HepG2 (cell line): Measurements from ENCODE around the gene GBA2. TPM values are rescaled to one million over a fixed set of nuclear protein-coding genes. Genes with fewer than 3 reads are reported as not detected.

Experiments used
- ATAC-seq: fragments of 200-7000 bp; cut with Tn5 transposase; 3 replicates; pipeline ENCODE4 v1.9.1; 2020; ENCODE audit warnings: mild to moderate bottlenecking, moderate library complexity
- BruUV-seq: library from RNA; stranded (reverse); fragments of 400-500 nt; replicated peaks from 2 replicates; lab custom pipeline; 2021; lab: Mats Ljungman, UMichigan
- CTCF ChIA-PET: fragments of 300-600 bp; formaldehyde crosslinking; extraction: SDS; loops from one replicate; lab custom pipeline; 2021; ENCODE audit warnings: low total read pairs, inconsistent platforms, low intra/inter-chr PET ratio; lab: Yijun Ruan, JAX
- POLR2A ChIA-PET: fragments of 350-600 bp; sonication (Branson Sonifier 250); formaldehyde crosslinking; loops from one replicate; lab custom pipeline; 2020; ENCODE audit warnings: antibody characterized with exemption, inconsistent platforms; lab: Yijun Ruan, JAX
- DNase-seq: peaks from one replicate; pipeline ENCODE4 v3.0.0-alpha.2; 2015; ENCODE audit warnings: low spot score
- FAIRE-seq: peaks from 3 replicates; lab custom pipeline; 2011; peaks lifted over from hg19 to GRCh38; lab: Jason Lieb, UNC
- H2AFZ ChIP-seq: one replicate; pipeline ENCODE4 v1.6.1; 2011; ENCODE audit warnings: low read length, inconsistent platforms
- H3K27ac ChIP-seq: fragments of 300-600 bp; 3 replicates; pipeline ENCODE4 v1.8.0; 2011; ENCODE audit warnings: mixed run types, mild to moderate bottlenecking, mixed read lengths, low read length, inconsistent platforms; ENCODE audit not compliant: insufficient read depth; ENCODE audit errors: extremely low read length
- H3K27me3 ChIP-seq, 2 experiments: fragments of 200-600 bp in 1 of 2; 2 replicates in 1 of 2; 3 replicates in 1 of 2; pipeline versions ENCODE4 v1.6.0 to v1.8.0; 2011; ENCODE audit warnings: low read length in 2 of 2, mild to moderate bottlenecking in 2 of 2, moderate library complexity in 2 of 2, inconsistent platforms in 1 of 2; ENCODE audit not compliant: insufficient read depth in 2 of 2, control insufficient read depth in 1 of 2
- H3K36me3 ChIP-seq, 2 experiments: fragments of 200-600 bp in 1 of 2; replicated peaks in 1 of 2; 2 replicates in 1 of 2; 3 replicates in 1 of 2; pipeline versions ENCODE4 v1.5.1 to v1.8.0; 2011; ENCODE audit warnings: low read length in 2 of 2, inconsistent platforms in 1 of 2; ENCODE audit not compliant: insufficient read depth in 2 of 2, control insufficient read depth in 1 of 2
- H3K4me1 ChIP-seq: 2 replicates; pipeline ENCODE4 v1.5.1; 2012; ENCODE audit warnings: low read length, inconsistent platforms; ENCODE audit not compliant: insufficient read depth
- H3K4me2 ChIP-seq: 2 replicates; pipeline ENCODE4 v1.6.0; 2011; ENCODE audit warnings: low read depth, low read length, inconsistent platforms
- H3K4me3 ChIP-seq, 3 experiments: fragments of 200-600 bp in 1 of 3; sonication (generic), shearing (Covaris generic) in 1 of 3; replicated peaks in 1 of 3; 2 replicates each; pipeline ENCODE4 v1.5.1; 2011 to 2016; ENCODE audit warnings: low read length in 3 of 3, inconsistent platforms in 2 of 3, low read depth in 2 of 3, mild to moderate bottlenecking in 2 of 3, control low read depth in 1 of 3, mixed read lengths in 1 of 3; ENCODE audit not compliant: insufficient read depth in 1 of 3
- H3K79me2 ChIP-seq: one replicate; pipeline ENCODE4 v1.6.1; 2011; ENCODE audit warnings: low read length, inconsistent platforms; ENCODE audit not compliant: insufficient read depth
- H3K9ac ChIP-seq: 2 replicates; pipeline ENCODE4 v1.6.0; 2011; ENCODE audit warnings: mild to moderate bottlenecking, low read depth, low read length, inconsistent platforms; ENCODE audit not compliant: insufficient read depth
- H3K9me3 ChIP-seq: 2 replicates; pipeline ENCODE4 v1.5.1; 2012; ENCODE audit warnings: mild to moderate bottlenecking, low read length
- H4K20me1 ChIP-seq: 2 replicates; pipeline ENCODE4 v1.6.0; 2011; ENCODE audit warnings: inconsistent platforms, mild to moderate bottlenecking, low read length, moderate library complexity; ENCODE audit not compliant: insufficient read depth
- DRAP1 ChIP-seq: IDR thresholded peaks from 2 replicates; pipeline ENCODE4 v1.6.1; 2016; ENCODE audit warnings: missing genetic modification reagents, missing compliant biosample characterization
- GLI4 ChIP-seq: sonication (generic); formaldehyde crosslinking; IDR thresholded peaks from 2 replicates; pipeline ENCODE4 v1.5.1; 2020; ENCODE audit warnings: missing genetic modification reagents, mild to moderate bottlenecking, moderate library complexity, borderline replicate concordance
- HHEX ChIP-seq: IDR thresholded peaks from 2 replicates; pipeline ENCODE4 v1.6.1; 2016; ENCODE audit warnings: control low read depth
- MBNL3 ChIP-seq: fragments of 250-450 bp; sonication (Bioruptor Pico); conservative IDR thresholded peaks from 2 replicates; pipeline ENCODE4 v1.8.0; 2022; ENCODE audit warnings: mild to moderate bottlenecking, inconsistent platforms
- POLR2AphosphoS5 ChIP-seq: IDR thresholded peaks from 2 replicates; pipeline ENCODE4 v1.6.1; 2012; ENCODE audit warnings: low read depth, low read length
- RBM22 ChIP-seq: fragments of 200-400 bp; formaldehyde crosslinking; optimal IDR thresholded peaks from 2 replicates; pipeline ENCODE3; 2017; ENCODE audit warnings: mild to moderate bottlenecking, low read length, moderate library complexity
- TEAD2 ChIP-seq: sonication (generic); formaldehyde crosslinking; IDR thresholded peaks from 2 replicates; pipeline ENCODE4 v1.9.0; 2021; ENCODE audit warnings: missing genetic modification reagents
- ZNF234 ChIP-seq: sonication (generic); formaldehyde crosslinking; conservative IDR thresholded peaks from 2 replicates; pipeline ENCODE4 v1.5.1; 2020; ENCODE audit warnings: mild to moderate bottlenecking, missing genetic modification reagents
- ZNF264 ChIP-seq: sonication (generic); formaldehyde crosslinking; IDR thresholded peaks from 2 replicates; pipeline ENCODE4 v1.4.0; 2020; ENCODE audit warnings: missing genetic modification reagents
- ZNF274 ChIP-seq: sonication (generic); formaldehyde crosslinking; IDR thresholded peaks from 2 replicates; pipeline ENCODE4 v1.5.1; 2020; ENCODE audit warnings: mild to moderate bottlenecking, missing genetic modification reagents
- ZNF512B ChIP-seq: sonication (generic); formaldehyde crosslinking; IDR thresholded peaks from 2 replicates; pipeline ENCODE4 v1.5.1; 2020; ENCODE audit warnings: missing genetic modification reagents, mild to moderate bottlenecking, borderline replicate concordance
- in situ Hi-C: cut with HindIII; loops from 2 replicates; pipeline ENCODE4 v1.10.0; 2017; ENCODE audit warnings: low pct_unique_long_range_greater_than_20kb; ENCODE audit not compliant: extremely low pct_ligation_motif_present
- intact Hi-C: fragments of 100-400 bp; cut with micrococcal nuclease; formaldehyde crosslinking; loops from one replicate; pipeline ENCODE4 v1.10.0; 2022; ENCODE audit not compliant: unreplicated experiment
- polyA plus RNA-seq, 8 experiments: library from polyadenylated mRNA; depleted of rRNA in 3 of 8; stranded (reverse) in 7 of 8; unstranded in 1 of 8; fragments of >200 nt; fragmentation: Illumina TruSeq in 4 of 8; extraction: Trizol in 4 of 8; gene quantifications; 2 replicates each; pipeline versions ENCODE4 v1.2.1 to v1.2.3, GENCODE V29; 2011 to 2016; ENCODE audit warnings: low read depth in 4 of 8, missing spikeins in 1 of 8, mixed read lengths in 1 of 8; ENCODE audit not compliant: insufficient read depth in 1 of 8
- total RNA-seq, 5 experiments: library from RNA; depleted of rRNA; stranded (reverse); fragments of >200 nt; fragmentation: Illumina TruSeq; extraction: Trizol; gene quantifications; 2 replicates each; pipeline ENCODE4 v1.2.3, GENCODE V29; 2016; ENCODE audit warnings: low read depth in 1 of 5
- TF ChIP-seq, protein P1 (sequence below): sonication (generic); formaldehyde crosslinking; IDR thresholded peaks from 2 replicates; pipeline ENCODE4 v1.4.0; 2020; ENCODE audit warnings: missing genetic modification reagents, borderline replicate concordance
- TF ChIP-seq, protein P2 (sequence below): sonication (generic); formaldehyde crosslinking; IDR thresholded peaks from 2 replicates; pipeline ENCODE4 v1.5.1; 2020; ENCODE audit warnings: missing genetic modification reagents, mild to moderate bottlenecking, borderline replicate concordance

GBA2 gene
- total and polyA plus RNA-seq, 2 of the 13 experiments (the other 11 are each of a cell fraction or from before 2014, with no cell fraction given) = 37.5 to 86.1 TPM

DNA sequence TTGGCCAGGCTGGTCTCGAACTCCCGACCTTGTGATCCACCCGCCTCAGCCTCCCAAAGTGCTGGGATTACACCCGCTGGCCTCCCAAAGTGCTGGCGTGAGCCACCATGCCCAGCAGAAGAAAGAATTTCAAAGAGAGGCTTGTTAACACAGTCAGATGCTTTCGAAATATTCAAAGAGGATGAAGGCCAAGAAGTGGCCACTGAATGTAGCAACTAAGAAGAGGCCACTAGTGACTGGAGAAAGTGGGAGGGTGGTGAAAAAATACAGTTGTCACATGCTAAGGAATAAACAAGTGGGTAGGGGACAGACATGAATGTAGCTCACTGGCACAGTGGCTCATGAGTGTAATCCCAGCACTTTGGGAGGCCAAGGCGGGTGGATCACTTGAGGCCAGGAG is 46.3 kb downstream of the GBA2 start (continued):
- TF ChIP-seq DRAP1 (CRISPR knock-in tag) (no peak), ZNF234 (CRISPR knock-in tag) (no peak), ZNF264 (CRISPR knock-in tag) (no peak), ZNF274 (CRISPR knock-in tag) (no peak), MBNL3 (CRISPR knock-in tag) (no peak)
- TF ChIP-seq, all 625 proteins: peak for 0

GRCh38 chr9:35700942-35701341 is 48.1 kb downstream of the GBA2 start:
- H3K27ac ChIP-seq = no peak overlapping the region
- BruUV-seq = no TSS peak
- H4K20me1 ChIP-seq = no peaks in the 10 kb centered on the region
- no peak overlapping the region for H3K4me2 ChIP-seq
- H3K27me3 ChIP-seq = no peaks in the 10 kb centered on the region
- TF ChIP-seq, protein P1, sequence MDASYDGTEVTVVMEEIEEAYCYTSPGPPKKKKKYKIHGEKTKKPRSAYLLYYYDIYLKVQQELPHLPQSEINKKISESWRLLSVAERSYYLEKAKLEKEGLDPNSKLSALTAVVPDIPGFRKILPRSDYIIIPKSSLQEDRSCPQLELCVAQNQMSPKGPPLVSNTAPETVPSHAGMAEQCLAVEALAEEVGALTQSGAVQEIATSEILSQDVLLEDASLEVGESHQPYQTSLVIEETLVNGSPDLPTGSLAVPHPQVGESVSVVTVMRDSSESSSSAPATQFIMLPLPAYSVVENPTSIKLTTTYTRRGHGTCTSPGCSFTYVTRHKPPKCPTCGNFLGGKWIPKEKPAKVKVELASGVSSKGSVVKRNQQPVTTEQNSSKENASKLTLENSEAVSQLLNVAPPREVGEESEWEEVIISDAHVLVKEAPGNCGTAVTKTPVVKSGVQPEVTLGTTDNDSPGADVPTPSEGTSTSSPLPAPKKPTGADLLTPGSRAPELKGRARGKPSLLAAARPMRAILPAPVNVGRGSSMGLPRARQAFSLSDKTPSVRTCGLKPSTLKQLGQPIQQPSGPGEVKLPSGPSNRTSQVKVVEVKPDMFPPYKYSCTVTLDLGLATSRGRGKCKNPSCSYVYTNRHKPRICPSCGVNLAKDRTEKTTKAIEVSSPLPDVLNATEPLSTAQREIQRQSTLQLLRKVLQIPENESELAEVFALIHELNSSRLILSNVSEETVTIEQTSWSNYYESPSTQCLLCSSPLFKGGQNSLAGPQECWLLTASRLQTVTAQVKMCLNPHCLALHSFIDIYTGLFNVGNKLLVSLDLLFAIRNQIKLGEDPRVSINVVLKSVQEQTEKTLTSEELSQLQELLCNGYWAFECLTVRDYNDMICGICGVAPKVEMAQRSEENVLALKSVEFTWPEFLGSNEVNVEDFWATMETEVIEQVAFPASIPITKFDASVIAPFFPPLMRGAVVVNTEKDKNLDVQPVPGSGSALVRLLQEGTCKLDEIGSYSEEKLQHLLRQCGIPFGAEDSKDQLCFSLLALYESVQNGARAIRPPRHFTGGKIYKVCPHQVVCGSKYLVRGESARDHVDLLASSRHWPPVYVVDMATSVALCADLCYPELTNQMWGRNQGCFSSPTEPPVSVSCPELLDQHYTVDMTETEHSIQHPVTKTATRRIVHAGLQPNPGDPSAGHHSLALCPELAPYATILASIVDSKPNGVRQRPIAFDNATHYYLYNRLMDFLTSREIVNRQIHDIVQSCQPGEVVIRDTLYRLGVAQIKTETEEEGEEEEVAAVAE (CRISPR knock-in tag) = no peak
- TF ChIP-seq, protein P2, sequence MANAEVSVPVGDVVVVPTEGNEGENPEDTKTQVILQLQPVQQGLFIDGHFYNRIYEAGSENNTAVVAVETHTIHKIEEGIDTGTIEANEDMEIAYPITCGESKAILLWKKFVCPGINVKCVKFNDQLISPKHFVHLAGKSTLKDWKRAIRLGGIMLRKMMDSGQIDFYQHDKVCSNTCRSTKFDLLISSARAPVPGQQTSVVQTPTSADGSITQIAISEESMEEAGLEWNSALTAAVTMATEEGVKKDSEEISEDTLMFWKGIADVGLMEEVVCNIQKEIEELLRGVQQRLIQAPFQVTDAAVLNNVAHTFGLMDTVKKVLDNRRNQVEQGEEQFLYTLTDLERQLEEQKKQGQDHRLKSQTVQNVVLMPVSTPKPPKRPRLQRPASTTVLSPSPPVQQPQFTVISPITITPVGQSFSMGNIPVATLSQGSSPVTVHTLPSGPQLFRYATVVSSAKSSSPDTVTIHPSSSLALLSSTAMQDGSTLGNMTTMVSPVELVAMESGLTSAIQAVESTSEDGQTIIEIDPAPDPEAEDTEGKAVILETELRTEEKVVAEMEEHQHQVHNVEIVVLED (CRISPR knock-in tag) = no peak
- TF ChIP-seq POLR2AphosphoS5 = no peak
- TF ChIP-seq HHEX (CRISPR knock-in tag) = no peak
- TF ChIP-seq RBM22 = peak; percentile 17
- no peak for TF ChIP-seq TEAD2
- no peak for TF ChIP-seq ZNF512B
- TF ChIP-seq GLI4 (CRISPR knock-in tag) = no peak
- H3K79me2 ChIP-seq = no peaks in the 10 kb centered on the region
- no peak overlapping the region for H3K9ac ChIP-seq
- DNase-seq (no peak), ATAC-seq (no peak), FAIRE-seq (no peak)
- POLR2A ChIA-PET = no interaction called here
- H3K9me3 ChIP-seq = no peaks in the 10 kb centered on the region
- no peak overlapping the region for H3K4me3 ChIP-seq
- CTCF ChIA-PET = no interaction called here
- intact Hi-C loops (no loop called here), in situ Hi-C loops (no loop called here)
- H2AFZ ChIP-seq = no peak overlapping the region
- H3K36me3 ChIP-seq = peaks cover 54 to 90% of the 10 kb centered on the region in 2 experiments
- H3K4me1 ChIP-seq = peaks cover 5% of the 10 kb centered on the region
